Left lobe of liver (tissue), 2 donors: ENCODE data around the gene PROCA1. TPM values are rescaled to one million over a fixed set of nuclear protein-coding genes. Genes with fewer than 3 reads are reported as not detected.
"Not testable (repeated sequence)": the region's sequence is repeated elsewhere in the genome, so short reads cannot be mapped to it uniquely, and the experiment has no call there.

Experiments
- ATAC-seq: fragments of 200-7000 bp; cut with Tn5 transposase; one replicate; pipeline ENCODE4 v1.9.1; 2020; ENCODE audit warnings: mild to moderate bottlenecking, moderate library complexity
- DNase-seq: peaks from one replicate; pipeline ENCODE4 v3.0.0-alpha.2; 2020; ENCODE audit warnings: low spot score
- total RNA-seq: library from RNA; stranded (reverse); gene quantifications from one replicate; pipeline ENCODE4 v1.2.1, GENCODE V29; 2021
- donor health status: DM: no; HTN: no; CAD: no; lungs with moderate emphysema.
- donor health status: DM: no; HTN: yes; CAD: no.

The PROCA1 gene
- total RNA-seq, 1 donor from 2014 or later = 0.73 TPM

- peak; percentile 58 for ATAC-seq
- DNase-seq = peak; percentile 78
Measured at GRCh38 chr17:28726226-28726626, 14.5 kb upstream of the PROCA1 start, which contains the start of gene TLCD1. TLCD1 (minus strand) TSS chr17:28726233; CDS start chr17:28726097, 136 bp downstream.

- DNase-seq (peak; percentile 77), ATAC-seq (peak; percentile 34)
Measured at GRCh38 chr17:28725660-28726225, 14.1 kb upstream of the PROCA1 start.

GRCh38 chr17:28725166-28725659 lies 13.5 kb upstream of the PROCA1 start:
- ATAC-seq (no peak), DNase-seq (no peak)

GRCh38 chr17:28724500-28725165 lies 12.9 kb upstream of the PROCA1 start:
- no peak for DNase-seq

GRCh38 chr17:28723836-28724499 lies 12.3 kb upstream of the PROCA1 start:
- ATAC-seq, DNase-seq: not testable (repeated sequence)

More at GRCh38 chr17:28724500-28725165, 12.9 kb upstream of the PROCA1 start:
- no peak for ATAC-seq

GRCh38 chr17:28723159-28723835 lies 11.6 kb upstream of the PROCA1 start:
- ATAC-seq (no peak), DNase-seq (no peak)

GRCh38 chr17:28722417-28723158 lies 10.9 kb upstream of the PROCA1 start:
- no peak for ATAC-seq
- no peak for DNase-seq

GRCh38 chr17:28720997-28721329 lies 9.3 kb upstream of the PROCA1 start:
- DNase-seq, ATAC-seq: not testable (repeated sequence)

GRCh38 chr17:28720247-28720996 lies 8.7 kb upstream of the PROCA1 start:
- DNase-seq = no peak
- no peak for ATAC-seq

GRCh38 chr17:28719021-28719433 lies 7.3 kb upstream of the PROCA1 start:
- ATAC-seq (no peak), DNase-seq (no peak)

- DNase-seq (no peak), ATAC-seq (no peak)
Measured at GRCh38 chr17:28718333-28719020, 6.8 kb upstream of the PROCA1 start.

GRCh38 chr17:28717578-28718332 lies 6.1 kb upstream of the PROCA1 start, which contains the start of gene RAB34:
RAB34 (minus strand) TSS chr17:28717868; CDS start chr17:28717266, 602 bp downstream.
- ATAC-seq = no peak
- peak; percentile 59 for DNase-seq

- DNase-seq = no peak
Measured at GRCh38 chr17:28716740-28717577, 5.3 kb upstream of the PROCA1 start.

GRCh38 chr17:28715217-28715616 lies 3.5 kb upstream of the PROCA1 start:
- DNase-seq (no peak), ATAC-seq (no peak)

More at GRCh38 chr17:28716740-28717577, 5.3 kb upstream of the PROCA1 start:
- no peak for ATAC-seq

- no peak for ATAC-seq
- no peak for DNase-seq
Measured at GRCh38 chr17:28714281-28714680, 2.6 kb upstream of the PROCA1 start.

GRCh38 chr17:28712705-28713415 lies 1.2 kb upstream of the PROCA1 start:
- ATAC-seq = no peak
- no peak for DNase-seq
